Measurements from ENCODE around the gene GRIK4. TPM values are rescaled to one million over a fixed set of nuclear protein-coding genes. Genes with fewer than 3 reads are reported as not detected.

Gene GRIK4
- total RNA-seq, 2 experiments from 2014 or later, result not detected

GRCh38 chr11:120563703-120564572, 52.4 kb downstream of the GRIK4 start:
- H3K36me3 Mint-ChIP-seq (ENCODE audit: low read depth), result no peaks in the 10 kb centered on the region
- H3K9me3 ChIP-seq (ENCODE audit: control insufficient read depth in 1 of 2, insufficient read depth in 1 of 2, low read length in 2 of 2), result no peaks in the 10 kb centered on the region
- peaks cover 4% of the 10 kb centered on the region for H3K4me1 Mint-ChIP-seq (ENCODE audit: low read depth)
- H3K27me3 Mint-ChIP-seq, result peaks cover 66% of the 10 kb centered on the region
- H3K4me3 ChIP-seq (ENCODE audit: low read length), result no peak overlapping the region
- no peak for ATAC-seq (ENCODE audit: poor library complexity)
- no peak for DNase-seq
- no peak overlapping the region for H3K27ac Mint-ChIP-seq
- POLR2A ChIA-PET, result no interaction called here
- H3K36me3 ChIP-seq (ENCODE audit: insufficient read depth, low read length), result no peaks in the 10 kb centered on the region
- peaks cover 2% of the 10 kb centered on the region for H3K4me1 ChIP-seq (ENCODE audit: insufficient read depth, low read length)
- no peaks in the 10 kb centered on the region for H3K9me3 Mint-ChIP-seq
- CTCF ChIA-PET, result no interaction called here
- no peak for TF ChIP-seq CTCF (IDR thresholded peaks at IDR 0.05)
- intact Hi-C loops (cut with DNase I, micrococcal nuclease), result no loop called here
- no peak overlapping the region for H3K27ac ChIP-seq (ENCODE audit: low read depth in 1 of 2, low read length in 2 of 2)
- no peak overlapping the region for H3K4me3 Mint-ChIP-seq
- H3K27me3 ChIP-seq (ENCODE audit: control insufficient read depth in 1 of 2, insufficient read depth in 2 of 2, low read length in 2 of 2), result peaks cover 23 to 44% of the 10 kb centered on the region in 2 experiments

GRCh38 chr11:120564573-120565311, 53.2 kb downstream of the GRIK4 start:
- intact Hi-C loops (cut with DNase I, micrococcal nuclease), result no loop called here
- TF ChIP-seq CTCF (IDR thresholded peaks at IDR 0.05), result no peak
- H3K36me3 ChIP-seq (ENCODE audit: insufficient read depth, low read length), result no peaks in the 10 kb centered on the region
- no peaks in the 10 kb centered on the region for H3K9me3 Mint-ChIP-seq
- H3K4me3 ChIP-seq (ENCODE audit: low read length), result no peak overlapping the region
- DNase-seq (peak in 1 of 14 experiments; percentile 20), ATAC-seq (ENCODE audit: poor library complexity) (no peak)
- CTCF ChIA-PET, result no interaction called here
- no peaks in the 10 kb centered on the region for H3K36me3 Mint-ChIP-seq (ENCODE audit: low read depth)
- H3K27me3 ChIP-seq (ENCODE audit: control insufficient read depth in 1 of 2, insufficient read depth in 2 of 2, low read length in 2 of 2), result peaks cover 23 to 52% of the 10 kb centered on the region in 2 experiments
- no peak overlapping the region for H3K27ac Mint-ChIP-seq
- POLR2A ChIA-PET, result no interaction called here
- no peak overlapping the region for H3K4me3 Mint-ChIP-seq
- H3K4me1 Mint-ChIP-seq (ENCODE audit: low read depth), result peaks cover 4% of the 10 kb centered on the region
- H3K4me1 ChIP-seq (ENCODE audit: insufficient read depth, low read length), result peaks cover 2% of the 10 kb centered on the region
- H3K9me3 ChIP-seq (ENCODE audit: control insufficient read depth in 1 of 2, insufficient read depth in 1 of 2, low read length in 2 of 2), result no peaks in the 10 kb centered on the region
- no peak overlapping the region for H3K27ac ChIP-seq (ENCODE audit: low read depth in 1 of 2, low read length in 2 of 2)
- H3K27me3 Mint-ChIP-seq, result peaks cover 72% of the 10 kb centered on the region

GRCh38 chr11:120565466-120566155, 54.1 kb downstream of the GRIK4 start:
- no peaks in the 10 kb centered on the region for H3K9me3 ChIP-seq (ENCODE audit: control insufficient read depth in 1 of 2, insufficient read depth in 1 of 2, low read length in 2 of 2)
- H3K36me3 Mint-ChIP-seq (ENCODE audit: low read depth), result no peaks in the 10 kb centered on the region
- POLR2A ChIA-PET, result no interaction called here
- no peak overlapping the region for H3K27ac ChIP-seq (ENCODE audit: low read depth in 1 of 2, low read length in 2 of 2)
- no peak for DNase-seq
- CTCF ChIA-PET, result no interaction called here
- H3K27ac Mint-ChIP-seq, result no peak overlapping the region
- H3K36me3 ChIP-seq (ENCODE audit: insufficient read depth, low read length), result no peaks in the 10 kb centered on the region
- TF ChIP-seq CTCF (IDR thresholded peaks at IDR 0.05), result no peak
- ATAC-seq (ENCODE audit: poor library complexity), result no peak
- intact Hi-C loops (cut with DNase I, micrococcal nuclease), result no loop called here
- peaks cover 4% of the 10 kb centered on the region for H3K4me1 Mint-ChIP-seq (ENCODE audit: low read depth)
- peaks cover 76% of the 10 kb centered on the region for H3K27me3 Mint-ChIP-seq
- peaks cover 2% of the 10 kb centered on the region for H3K4me1 ChIP-seq (ENCODE audit: insufficient read depth, low read length)
- no peak overlapping the region for H3K4me3 ChIP-seq (ENCODE audit: low read length)
- no peak overlapping the region for H3K4me3 Mint-ChIP-seq
- no peaks in the 10 kb centered on the region for H3K9me3 Mint-ChIP-seq
- peaks cover 23 to 49% of the 10 kb centered on the region in 2 experiments for H3K27me3 ChIP-seq (ENCODE audit: control insufficient read depth in 1 of 2, insufficient read depth in 2 of 2, low read length in 2 of 2)

Measured in CD4-positive, alpha-beta T cell (primary cell).